Anterior cingulate cortex (tissue), 58 donors: ENCODE results near the gene COL28A1.
"Not testable (repeated sequence)": the region's sequence is repeated elsewhere in the genome, so short reads cannot be mapped to it uniquely, and the experiment has no call there.

Experiments
- DNase-seq, 58 donors: peaks; one replicate each; lab custom pipeline; 2025; lab: John Stamatoyannopoulos, UW

The COL28A1 gene

GRCh38 chr7:7563269-7563668 is 27.6 kb upstream of the COL28A1 start:
- no peak for DNase-seq

DNA sequence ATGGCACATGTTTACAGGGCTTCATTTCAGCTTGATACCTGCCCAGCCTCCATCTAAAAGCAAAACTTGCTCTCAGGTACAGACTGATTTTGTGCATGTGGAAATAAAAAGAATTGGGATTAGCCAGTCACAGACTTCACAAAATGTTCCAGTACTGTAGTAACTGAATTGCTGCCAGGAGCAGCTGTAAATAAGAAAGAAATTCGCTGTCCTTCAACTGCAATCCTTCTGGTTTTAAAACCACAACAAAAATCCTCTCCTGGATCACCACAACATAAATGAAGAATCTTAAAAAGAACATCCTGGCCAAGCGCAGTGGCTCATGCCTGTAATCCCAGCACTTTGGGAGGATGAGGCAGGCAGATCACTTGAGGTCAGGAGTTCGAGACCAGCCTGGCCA is 27.1 kb upstream of the COL28A1 start:
- DNase-seq: no peak

GRCh38 chr7:7561591-7561990 is 25.9 kb upstream of the COL28A1 start:
- DNase-seq: not testable (repeated sequence)

DNA sequence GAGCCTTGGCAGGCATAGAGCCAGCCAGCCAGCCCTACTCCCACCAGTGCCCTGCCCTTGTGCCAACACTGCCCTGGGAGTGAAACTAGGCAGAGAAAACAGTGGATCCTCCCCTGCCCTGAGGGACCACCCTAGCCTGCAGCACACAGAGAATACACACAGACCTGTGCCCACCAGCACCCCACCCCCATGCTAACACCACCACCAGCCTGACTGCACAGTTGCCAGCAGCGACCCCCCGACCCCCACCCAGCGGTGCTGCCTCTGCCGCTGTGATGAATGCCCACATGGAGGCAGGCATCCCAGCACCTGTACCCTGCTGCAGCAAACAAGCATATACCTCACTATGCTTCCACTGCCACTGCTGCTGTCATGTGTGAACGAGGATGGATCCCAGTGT is 21.6 kb upstream of the COL28A1 start:
- DNase-seq: no peak

DNA sequence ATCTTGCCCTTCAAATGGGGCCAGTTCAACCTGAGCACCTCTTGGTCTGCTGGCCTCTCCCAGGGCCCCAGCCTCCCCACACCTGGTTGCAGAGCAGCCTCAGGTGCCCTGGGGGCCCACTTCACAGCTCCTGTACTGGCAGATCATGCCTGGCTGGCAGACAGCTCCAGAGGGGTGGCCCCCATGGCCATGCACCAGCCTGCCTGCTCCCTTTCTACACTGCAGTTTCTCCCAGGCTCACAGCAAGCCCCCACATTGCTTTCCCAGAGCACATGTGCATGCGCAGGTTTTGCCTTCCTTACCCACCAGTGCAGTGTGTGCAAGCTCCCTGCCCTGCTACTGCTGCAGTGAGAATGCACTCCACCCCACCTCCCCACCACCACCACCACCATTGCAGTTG is 21.2 kb upstream of the COL28A1 start:
- no peak for DNase-seq

DNA sequence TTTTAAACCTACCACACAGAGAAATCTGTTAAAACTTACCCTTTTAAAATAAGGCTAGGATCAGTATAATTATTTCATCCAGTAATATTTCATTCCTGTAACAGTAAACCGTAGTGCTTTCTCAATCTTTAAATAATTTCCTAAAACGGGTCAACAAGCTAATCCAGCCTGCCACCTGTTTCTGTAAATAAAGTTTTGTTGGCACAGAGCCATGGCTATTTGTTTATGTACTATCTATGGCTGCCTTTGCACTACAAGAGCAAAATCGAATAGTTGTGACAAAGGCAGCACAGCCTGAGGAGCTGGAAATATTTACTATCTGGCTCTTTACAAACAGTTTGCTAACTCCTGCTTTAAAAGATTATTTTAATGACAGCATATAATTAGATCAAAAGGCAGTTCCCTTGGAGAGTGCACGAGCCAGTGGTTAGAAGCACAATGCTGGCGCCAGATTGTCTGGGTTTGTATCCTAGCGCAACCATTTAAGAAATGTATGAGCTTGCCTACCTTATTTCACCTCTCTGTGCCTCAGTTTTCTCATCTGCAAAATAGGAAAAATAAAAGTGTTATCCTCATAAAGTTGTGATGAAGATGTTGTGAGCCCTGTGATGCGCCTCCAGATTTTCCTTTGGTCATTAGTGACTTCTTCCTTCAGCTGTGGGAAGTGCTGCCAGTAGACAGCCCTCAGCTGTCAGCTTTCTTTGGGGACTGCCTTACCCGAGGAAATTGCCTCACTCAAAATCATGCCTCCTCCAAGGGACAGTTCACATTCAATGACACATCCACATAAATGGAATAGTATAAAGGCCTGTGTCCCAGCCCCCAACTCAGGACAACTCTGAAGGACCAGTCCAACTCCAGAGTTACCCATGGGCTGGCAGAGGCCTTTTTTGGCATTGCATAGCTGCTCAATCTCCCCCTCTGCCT is 19.2 kb upstream of the COL28A1 start:
- no peak for DNase-seq

GRCh38 chr7:7554021-7554432 is 18.4 kb upstream of the COL28A1 start:
- DNase-seq: no peak

DNA sequence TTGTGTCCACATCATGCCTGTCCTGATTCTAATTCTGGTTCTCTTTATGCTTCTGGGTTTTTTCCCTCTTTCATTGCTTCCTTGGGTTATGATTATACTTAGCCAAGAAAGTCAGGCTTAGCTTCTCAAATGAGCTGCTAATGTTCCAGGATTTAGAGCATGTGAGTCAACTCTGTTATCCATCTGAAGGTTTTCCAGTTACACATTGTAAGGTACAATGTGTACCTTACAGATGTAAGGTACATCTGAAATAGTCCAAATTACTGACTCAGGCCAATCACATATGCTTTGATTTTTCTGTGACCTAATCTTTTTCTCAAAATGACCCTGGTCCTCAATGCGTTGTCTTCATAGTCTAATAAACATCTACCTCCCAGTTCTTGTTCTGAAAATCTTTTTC is 17.7 kb upstream of the COL28A1 start:
- no peak for DNase-seq

DNA sequence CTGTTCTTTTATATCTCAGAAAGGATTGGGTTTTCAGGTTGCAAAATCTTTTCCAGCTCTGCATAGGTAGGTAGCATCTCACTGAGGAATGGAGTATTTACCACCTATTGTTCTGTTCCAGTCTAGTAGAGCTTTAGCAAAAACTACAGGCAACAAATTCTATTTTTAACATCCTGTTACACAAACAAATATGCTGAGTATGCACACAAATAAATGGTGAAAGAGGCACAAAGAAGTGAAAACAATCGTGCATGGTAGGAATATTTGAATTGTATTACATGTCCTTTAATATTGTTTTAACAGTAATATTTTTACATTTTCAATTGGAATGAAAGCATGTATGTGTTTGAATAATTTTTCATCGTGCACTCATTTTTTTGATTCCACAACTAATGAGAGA is 16.5 kb upstream of the COL28A1 start:
- no peak for DNase-seq

DNA sequence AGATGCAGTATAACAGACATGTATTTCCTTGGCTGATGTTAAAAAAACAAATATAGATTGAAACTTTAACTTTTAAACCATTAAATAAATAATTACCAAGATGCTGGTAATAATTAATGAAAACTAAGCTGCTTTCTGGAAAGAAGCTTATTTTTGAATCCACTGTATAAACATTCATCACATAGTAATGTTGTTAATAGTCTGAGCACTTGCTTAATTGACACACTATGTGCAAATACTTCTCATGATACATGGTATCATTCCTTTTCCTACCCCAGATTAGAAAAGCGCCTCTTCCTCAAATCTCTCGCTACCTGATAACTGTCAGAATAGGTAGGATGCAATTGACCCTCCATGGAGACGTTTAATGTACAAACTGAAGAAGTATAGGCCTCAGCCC is 15.0 kb upstream of the COL28A1 start:
- DNase-seq: no peak

GRCh38 chr7:7548407-7548806 is 12.7 kb upstream of the COL28A1 start:
- no peak for DNase-seq

- no peak for DNase-seq
Measured at GRCh38 chr7:7542251-7542835, 6.7 kb upstream of the COL28A1 start.

- DNase-seq: no peak
Measured at GRCh38 chr7:7539711-7540110, 4.0 kb upstream of the COL28A1 start.

DNA sequence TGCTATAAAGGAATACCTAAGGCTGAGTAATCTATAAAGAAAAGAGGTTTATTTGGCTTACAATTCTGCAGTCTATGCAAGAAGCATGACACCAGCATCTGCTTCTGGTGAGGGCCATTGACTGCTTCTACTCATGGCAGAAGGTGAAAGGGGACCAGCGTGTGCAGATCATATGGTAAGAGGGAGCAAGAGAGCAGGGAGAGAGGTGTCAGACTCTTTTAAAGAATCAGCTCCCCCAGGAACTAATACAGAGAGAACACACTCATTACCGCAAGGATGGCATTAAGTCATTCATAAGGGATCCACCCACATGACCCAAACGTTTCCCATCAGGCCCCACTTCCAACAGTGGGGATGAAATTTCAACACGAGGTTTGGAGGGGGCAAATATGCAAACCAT is 3.5 kb upstream of the COL28A1 start:
- DNase-seq: no peak

DNA sequence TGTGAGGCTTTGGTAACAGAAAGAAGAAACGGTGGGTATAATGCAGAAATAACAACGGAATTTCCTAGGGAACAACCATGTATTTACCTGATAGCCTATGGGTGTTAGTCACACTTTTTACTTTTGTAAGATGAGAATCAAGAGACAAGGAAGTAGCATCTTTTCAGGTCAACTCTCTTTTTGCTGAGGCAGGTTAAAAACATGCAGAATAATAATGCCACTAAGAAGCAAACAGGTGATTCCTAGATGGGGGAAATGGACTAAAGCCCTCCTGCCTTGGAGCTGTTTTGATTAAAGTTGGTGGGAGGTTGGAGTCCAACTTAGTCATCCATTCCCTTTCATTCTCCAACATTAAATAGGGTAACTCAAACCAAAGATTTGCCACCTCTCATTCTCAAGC is 2.0 kb upstream of the COL28A1 start:
- no peak for DNase-seq

GRCh38 chr7:7536396-7537019 is 835 bp upstream of the COL28A1 start:
- DNase-seq: no peak

GRCh38 chr7:7533831-7534430 is 1.7 kb downstream of the COL28A1 start:
- no peak for DNase-seq

GRCh38 chr7:7529328-7529727 is 6.3 kb downstream of the COL28A1 start:
- DNase-seq: no peak

DNA sequence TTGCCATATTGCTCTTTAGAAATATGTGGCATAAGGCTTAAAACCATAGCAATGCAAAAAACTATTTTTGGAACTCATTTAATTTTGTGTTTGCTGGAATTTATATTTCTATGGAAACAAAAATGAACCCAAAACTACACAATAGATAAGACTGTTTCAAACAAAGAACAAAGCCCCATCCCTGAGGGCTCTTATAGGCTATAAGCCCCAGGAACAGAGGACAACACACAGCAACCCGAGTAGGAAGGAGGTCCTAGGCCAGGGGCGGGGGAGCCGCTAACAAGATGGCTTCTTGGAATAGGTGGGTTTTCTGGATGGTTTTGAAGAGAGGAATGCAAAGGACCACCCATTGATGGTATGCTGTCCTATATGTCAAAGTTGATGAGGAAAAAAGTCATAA is 8.6 kb downstream of the COL28A1 start:
- no peak for DNase-seq

DNA sequence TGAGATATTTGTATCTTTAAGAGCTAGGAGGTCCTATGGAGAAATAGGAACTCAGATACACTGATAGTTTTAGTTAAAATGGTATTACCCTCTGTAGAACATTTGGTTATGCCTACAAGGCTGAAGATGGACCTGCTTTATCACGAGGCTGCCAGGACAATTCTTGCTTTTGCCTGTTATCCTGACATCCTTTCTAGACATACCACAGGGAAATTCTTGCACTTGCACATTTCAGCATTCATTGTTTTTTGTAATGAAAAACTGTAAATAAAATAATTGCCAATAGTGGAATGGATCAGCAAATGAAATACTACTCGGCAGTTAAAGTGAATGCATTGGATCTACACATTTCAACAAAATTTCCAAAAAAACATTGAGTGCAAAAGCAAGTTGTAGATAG is 9.7 kb downstream of the COL28A1 start:
- no peak for DNase-seq

- no peak for DNase-seq
Measured at GRCh38 chr7:7524121-7524520, 11.6 kb downstream of the COL28A1 start.
